GM12878 (cell line): ENCODE results near the gene FAM222A. TPM values are rescaled to one million over a fixed set of nuclear protein-coding genes. Genes with fewer than 3 reads are reported as not detected.

ENCODE experiments used
- ATAC-seq: fragments of 200-7000 bp; cut with Tn5 transposase; 3 replicates; pipeline ENCODE4 v1.9.1; 2020; ENCODE audit warnings: mild to moderate bottlenecking, moderate library complexity
- BruUV-seq: library from RNA; stranded (reverse); fragments of 400-500 nt; replicated peaks from 2 replicates; lab custom pipeline; 2021; lab: Mats Ljungman, UMichigan
- CTCF ChIA-PET: fragments of 300-600 bp; sonication (Branson Sonifier 250); formaldehyde crosslinking; extraction: SDS; loops from one replicate; lab custom pipeline; 2021; ENCODE audit warnings: inconsistent platforms; lab: Yijun Ruan, JAX
- POLR2A ChIA-PET: fragments of 350-600 bp; formaldehyde crosslinking; extraction: SDS; loops from one replicate; lab custom pipeline; 2021; ENCODE audit warnings: inconsistent platforms; lab: Charles Lee
- RAD21 ChIA-PET: fragments of 300-600 bp; sonication (Branson Sonifier 250); formaldehyde crosslinking; loops from one replicate; lab custom pipeline; 2023; ENCODE audit warnings: antibody characterized with exemption; ENCODE audit not compliant: unreplicated experiment; lab: Charles Lee
- SMC1A ChIA-PET: fragments of 300-600 bp; sonication (Branson Sonifier 250); formaldehyde crosslinking; loops from one replicate; lab custom pipeline; 2023; ENCODE audit not compliant: unreplicated experiment, uncharacterized antibody; lab: Charles Lee
- DNase-seq: peaks from one replicate; pipeline ENCODE4 v3.0.0-alpha.2; 2011; ENCODE audit warnings: low read depth, low spot score
- FAIRE-seq: peaks from 3 replicates; lab custom pipeline; 2011; peaks lifted over from hg19 to GRCh38; lab: Jason Lieb, UNC
- H2AFZ ChIP-seq: 2 replicates; pipeline ENCODE4 v1.6.0; 2011; ENCODE audit warnings: low read depth, low read length, control low read depth; ENCODE audit not compliant: control insufficient read depth
- H3K27ac ChIP-seq: 2 replicates; pipeline ENCODE4 v1.5.1; 2011; ENCODE audit warnings: control low read depth; ENCODE audit not compliant: control insufficient read depth, insufficient read depth
- H3K27me3 ChIP-seq, 2 experiments: replicated peaks in 1 of 2; 2 replicates each; pipeline versions ENCODE4 v1.6.0 to v1.6.1; 2011; ENCODE audit warnings: low read length in 1 of 2; ENCODE audit not compliant: control insufficient read depth in 2 of 2, insufficient read depth in 2 of 2
- H3K36me3 ChIP-seq, 2 experiments: 2 replicates each; pipeline ENCODE4 v1.5.1; 2011; ENCODE audit warnings: low read length in 1 of 2; ENCODE audit not compliant: control insufficient read depth in 2 of 2, insufficient read depth in 2 of 2
- H3K4me1 ChIP-seq: 2 replicates; pipeline ENCODE4 v1.6.1; 2011; ENCODE audit warnings: mild to moderate bottlenecking, low read length, moderate library complexity, mixed read lengths; ENCODE audit not compliant: control insufficient read depth, insufficient read depth
- H3K4me2 ChIP-seq: 2 replicates; pipeline ENCODE4 v1.6.0; 2011; ENCODE audit warnings: control low read depth; ENCODE audit not compliant: control insufficient read depth, insufficient read depth
- H3K4me3 ChIP-seq: fragments of 200-600 bp; sonication (generic); 2 replicates; pipeline ENCODE4 v1.5.1; 2016
- H3K79me2 ChIP-seq: 2 replicates; pipeline ENCODE4 v1.6.0; 2011; ENCODE audit warnings: low read length; ENCODE audit not compliant: control insufficient read depth, insufficient read depth
- H3K9ac ChIP-seq: 2 replicates; pipeline ENCODE4 v1.8.0; 2011; ENCODE audit warnings: low read length, control low read depth, mixed read lengths; ENCODE audit not compliant: control insufficient read depth, insufficient read depth
- H3K9me3 ChIP-seq: replicated peaks from 3 replicates; pipeline ENCODE4 v1.5.1; 2011; ENCODE audit warnings: mild to moderate bottlenecking, low read length; ENCODE audit not compliant: control insufficient read depth, insufficient read depth
- H4K20me1 ChIP-seq: 2 replicates; pipeline ENCODE4 v1.6.0; 2011; ENCODE audit not compliant: control insufficient read depth, insufficient read depth
- BCL11A ChIP-seq: IDR thresholded peaks from 2 replicates; pipeline ENCODE4 v1.6.1; 2011; ENCODE audit warnings: low read depth, low read length
- DPF2 ChIP-seq: fragments of 450-650 bp; IDR thresholded peaks from 2 replicates; pipeline ENCODE4 v1.6.1; 2017; ENCODE audit warnings: mild to moderate bottlenecking
- FOXK2 ChIP-seq: fragments of 450-650 bp; IDR thresholded peaks from 2 replicates; pipeline ENCODE4 v1.6.1; 2017; ENCODE audit warnings: mild to moderate bottlenecking, moderate library complexity
- HDGF ChIP-seq: fragments of 450-650 bp; IDR thresholded peaks from 2 replicates; pipeline ENCODE4 v1.6.1; 2016; ENCODE audit warnings: antibody characterized with exemption
- NBN ChIP-seq: fragments of 450-650 bp; IDR thresholded peaks from 2 replicates; pipeline ENCODE4 v1.6.1; 2016
- RUNX3 ChIP-seq: IDR thresholded peaks from 2 replicates; pipeline ENCODE4 v1.6.1; 2012; ENCODE audit warnings: low read length, inconsistent platforms
- ZBED1 ChIP-seq: IDR thresholded peaks from 2 replicates; pipeline ENCODE4 v1.6.1; 2016; ENCODE audit warnings: borderline replicate concordance
- WGBS: methylation state at CpG from one replicate; pipeline ENCODE4 v1.1.6; 2016; ENCODE audit warnings: low lambda C conversion rate; ENCODE audit not compliant: insufficient replicate concordance, insufficient coverage; ENCODE audit errors: missing lambda C conversion rate; 5-methylcytosine and 5-hydroxymethylcytosine counted together
- in situ Hi-C: fragments of 300-500 bp; cut with MboI; formaldehyde crosslinking; loops from 9 replicates; pipeline ENCODE4 v1.14.3; 2018; ENCODE audit warnings: mixed read lengths
- intact Hi-C: fragments of 100-400 bp; cut with micrococcal nuclease; formaldehyde crosslinking; loops from one replicate; pipeline ENCODE4 v1.14.2; 2022; ENCODE audit not compliant: unreplicated experiment
- polyA plus RNA-seq, 11 experiments: library from polyadenylated mRNA; depleted of rRNA in 4 of 11; unstranded in 6 of 11; stranded (reverse) in 5 of 11; fragments of >200 nt; fragmentation: Nextera tagmentation in 4 of 11; fragmentation: Illumina TruSeq in 1 of 11; extraction: Ambion mirVana in 4 of 11; extraction: Trizol in 1 of 11; gene quantifications; 1 replicate in 1 of 11; 2 replicates in 10 of 11; pipeline versions ENCODE4 v1.2.1 to v1.2.3, GENCODE V29; 2011 to 2016; ENCODE audit warnings: inconsistent platforms in 2 of 11, missing spikeins in 2 of 11, low read depth in 1 of 11
- total RNA-seq, 4 experiments: library from RNA; depleted of rRNA in 3 of 4; stranded (reverse); fragments of >200 nt in 3 of 4; fragmentation: Illumina TruSeq in 1 of 4; extraction: Trizol in 1 of 4; gene quantifications; 2 replicates each; pipeline versions ENCODE4 v1.2.1 to v1.2.3, GENCODE V29; 2013 to 2021
- TF ChIP-seq, protein P1 (sequence below): fragments of 450-650 bp; formaldehyde crosslinking; IDR thresholded peaks from 2 replicates; pipeline ENCODE4 v1.5.0; 2022; ENCODE audit warnings: mild to moderate bottlenecking, missing genetic modification characterization

The FAM222A gene
- total and polyA plus RNA-seq, 10 of the 15 experiments (the other 5 are each of a cell fraction or from before 2014, with no cell fraction given) = 0.04 to 0.49 (median 0.14) TPM; not detected in 3

DNA sequence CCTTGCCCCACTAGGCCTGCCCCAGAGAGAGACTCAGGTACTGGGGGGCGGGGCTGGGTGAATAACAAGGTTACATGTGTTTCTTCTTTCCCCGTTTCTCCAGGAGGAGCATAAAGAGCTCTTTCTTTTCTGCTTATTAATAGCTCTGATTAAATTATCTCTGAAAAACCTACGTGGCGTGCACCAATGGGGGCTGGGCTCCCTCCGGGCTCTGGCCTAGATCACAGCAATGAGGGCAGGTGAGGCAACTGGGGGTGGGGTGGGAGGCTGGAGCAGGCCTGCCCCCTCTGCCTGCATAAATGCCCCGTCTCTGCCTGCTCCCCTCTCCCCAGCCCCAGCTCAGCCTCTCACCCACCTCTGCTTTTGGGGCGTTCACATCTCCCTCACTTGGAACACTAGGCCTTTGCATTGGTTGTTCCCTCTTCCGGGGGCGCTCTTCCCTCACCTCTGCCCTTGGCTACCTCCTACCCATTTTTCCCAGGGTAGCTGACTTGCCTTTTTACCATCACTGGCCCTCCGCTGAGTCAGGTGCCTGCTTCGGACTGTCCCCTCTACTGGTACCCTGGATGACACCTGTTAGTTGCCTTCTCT, 4.1 kb upstream of the FAM222A start:
- H3K4me1 ChIP-seq = no peaks in the 10 kb centered on the region
- no peaks in the 10 kb centered on the region for H3K9me3 ChIP-seq
- SMC1A ChIA-PET = no interaction called here
- H3K27ac ChIP-seq = no peak overlapping the region
- no peaks in the 10 kb centered on the region; a peak in 2 of 4 replicates for H3K27me3 ChIP-seq
- no peaks in the 10 kb centered on the region for H3K79me2 ChIP-seq
- BruUV-seq = no TSS peak
- no peak for FAIRE-seq
- no peak overlapping the region for H3K4me3 ChIP-seq
- TF ChIP-seq, protein P1, sequence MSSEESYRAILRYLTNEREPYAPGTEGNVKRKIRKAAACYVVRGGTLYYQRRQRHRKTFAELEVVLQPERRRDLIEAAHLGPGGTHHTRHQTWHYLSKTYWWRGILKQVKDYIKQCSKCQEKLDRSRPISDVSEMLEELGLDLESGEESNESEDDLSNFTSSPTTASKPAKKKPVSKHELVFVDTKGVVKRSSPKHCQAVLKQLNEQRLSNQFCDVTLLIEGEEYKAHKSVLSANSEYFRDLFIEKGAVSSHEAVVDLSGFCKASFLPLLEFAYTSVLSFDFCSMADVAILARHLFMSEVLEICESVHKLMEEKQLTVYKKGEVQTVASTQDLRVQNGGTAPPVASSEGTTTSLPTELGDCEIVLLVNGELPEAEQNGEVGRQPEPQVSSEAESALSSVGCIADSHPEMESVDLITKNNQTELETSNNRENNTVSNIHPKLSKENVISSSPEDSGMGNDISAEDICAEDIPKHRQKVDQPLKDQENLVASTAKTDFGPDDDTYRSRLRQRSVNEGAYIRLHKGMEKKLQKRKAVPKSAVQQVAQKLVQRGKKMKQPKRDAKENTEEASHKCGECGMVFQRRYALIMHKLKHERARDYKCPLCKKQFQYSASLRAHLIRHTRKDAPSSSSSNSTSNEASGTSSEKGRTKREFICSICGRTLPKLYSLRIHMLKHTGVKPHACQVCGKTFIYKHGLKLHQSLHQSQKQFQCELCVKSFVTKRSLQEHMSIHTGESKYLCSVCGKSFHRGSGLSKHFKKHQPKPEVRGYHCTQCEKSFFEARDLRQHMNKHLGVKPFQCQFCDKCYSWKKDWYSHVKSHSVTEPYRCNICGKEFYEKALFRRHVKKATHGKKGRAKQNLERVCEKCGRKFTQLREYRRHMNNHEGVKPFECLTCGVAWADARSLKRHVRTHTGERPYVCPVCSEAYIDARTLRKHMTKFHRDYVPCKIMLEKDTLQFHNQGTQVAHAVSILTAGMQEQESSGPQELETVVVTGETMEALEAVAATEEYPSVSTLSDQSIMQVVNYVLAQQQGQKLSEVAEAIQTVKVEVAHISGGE = no peak
- no peak for TF ChIP-seq FOXK2
- no peak for TF ChIP-seq BCL11A
- no peak for TF ChIP-seq DPF2
- TF ChIP-seq HDGF = no peak
- TF ChIP-seq ZBED1 = no peak
- TF ChIP-seq NBN = no peak
- TF ChIP-seq RUNX3 = no peak
- WGBS = 26% methylated on average over 11 of the region's 11 CpGs
- RAD21 ChIA-PET = no interaction called here
- CTCF ChIA-PET = no interaction called here
- intact Hi-C loops = no loop called here
- no peaks in the 10 kb centered on the region for H4K20me1 ChIP-seq
- no peak for DNase-seq
- no peak overlapping the region for H3K4me2 ChIP-seq
- in situ Hi-C loops = no loop called here
- no peak overlapping the region for H2AFZ ChIP-seq
- H3K9ac ChIP-seq = no peak overlapping the region
- no peaks in the 10 kb centered on the region for H3K36me3 ChIP-seq
- no peak for ATAC-seq
- POLR2A ChIA-PET = interaction anchor here (0.7 kb wide), 1 partner anchor 17 kb away, joined by 4 read pairs; no protein-coding TSS in a partner anchor
